HG03558 (cell line): Measurements from ENCODE around the gene GAS7.

ENCODE experiments used
- ATAC-seq: cut with Tn5 transposase; IDR thresholded peaks from one replicate; pipeline ENCODE4 v1.9.1; 2021; ENCODE audit warnings: moderate number of reproducible peaks; ENCODE audit not compliant: unreplicated experiment; ENCODE audit errors: extremely low read depth

The GAS7 gene

GRCh38 chr17:10201680-10202079 lies 3.3 kb upstream of the GAS7 start:
- ATAC-seq, result no peak

GRCh38 chr17:10200645-10201044 lies 2.2 kb upstream of the GAS7 start:
- ATAC-seq, result no peak

GRCh38 chr17:10200016-10200415 lies 1.6 kb upstream of the GAS7 start:
- no peak for ATAC-seq

- ATAC-seq, result no peak
Measured at GRCh38 chr17:10197721-10198508, 491 bp downstream of the GAS7 start.

- no peak for ATAC-seq
Measured at GRCh38 chr17:10197362-10197720, 1.1 kb downstream of the GAS7 start.

- ATAC-seq, result no peak
Measured at GRCh38 chr17:10196941-10197340, 1.5 kb downstream of the GAS7 start.

GRCh38 chr17:10196384-10196895 lies 2.0 kb downstream of the GAS7 start:
- no peak for ATAC-seq

- no peak for ATAC-seq
Measured at GRCh38 chr17:10195090-10195805, 3.2 kb downstream of the GAS7 start.

- ATAC-seq, result no peak
Measured at GRCh38 chr17:10193632-10194031, 4.8 kb downstream of the GAS7 start.

- no peak for ATAC-seq
Measured at GRCh38 chr17:10192972-10193371, 5.4 kb downstream of the GAS7 start.

GRCh38 chr17:10192461-10192860 lies 5.9 kb downstream of the GAS7 start:
- ATAC-seq, result no peak

GRCh38 chr17:10187456-10187855 lies 10.9 kb downstream of the GAS7 start:
- no peak for ATAC-seq

GRCh38 chr17:10186771-10187410 lies 11.5 kb downstream of the GAS7 start:
- ATAC-seq, result no peak

GRCh38 chr17:10183931-10184930 lies 14.2 kb downstream of the GAS7 start:
- ATAC-seq, result no peak

- ATAC-seq, result no peak
Measured at GRCh38 chr17:10182785-10183184, 15.6 kb downstream of the GAS7 start.

GRCh38 chr17:10178506-10178991 lies 19.9 kb downstream of the GAS7 start:
- no peak for ATAC-seq

- no peak for ATAC-seq
Measured at GRCh38 chr17:10177913-10178505, 20.4 kb downstream of the GAS7 start.

GRCh38 chr17:10177131-10177912 lies 21.1 kb downstream of the GAS7 start:
- no peak for ATAC-seq

- ATAC-seq, result no peak
Measured at GRCh38 chr17:10173913-10174312, 24.5 kb downstream of the GAS7 start.
